ENCODE data around the gene MAFG.

MAFG gene

GRCh38 chr17:81927653-81928543 lies at the start of gene MAFG:
MAFG (minus strand) TSS chr17:81927735; CDS start chr17:81923185, 4,550 bp downstream.
- peak; percentile 96 for DNase-seq

GRCh38 chr17:81976332-81977210 lies 49.0 kb upstream of the MAFG start:
- DNase-seq = peak; percentile 79

- no peak for DNase-seq
Observed at GRCh38 chr17:81973432-81973831, 45.9 kb upstream of the MAFG start.

- DNase-seq = no peak
Observed at GRCh38 chr17:81968850-81969812, 41.6 kb upstream of the MAFG start.

- DNase-seq = no peak
Observed at GRCh38 chr17:81968396-81968745, 40.8 kb upstream of the MAFG start.

GRCh38 chr17:81967533-81968395 lies 40.2 kb upstream of the MAFG start:
- DNase-seq = peak; percentile 94

- DNase-seq = no peak
Observed at GRCh38 chr17:81967244-81967532, 39.7 kb upstream of the MAFG start.

GRCh38 chr17:81966343-81967243 lies 39.1 kb upstream of the MAFG start:
- no peak for DNase-seq

GRCh38 chr17:81964081-81964849 lies 36.7 kb upstream of the MAFG start:
- DNase-seq = no peak

GRCh38 chr17:81962499-81963441 lies 35.2 kb upstream of the MAFG start:
- DNase-seq = no peak

GRCh38 chr17:81961521-81962498 lies 34.3 kb upstream of the MAFG start:
- no peak for DNase-seq

GRCh38 chr17:81961087-81961511 lies 33.6 kb upstream of the MAFG start, which contains the start of gene NOTUM:
NOTUM (minus strand) TSS chr17:81961187; CDS start chr17:81960909, 278 bp downstream.
- no peak for DNase-seq

GRCh38 chr17:81960130-81960958 lies 32.8 kb upstream of the MAFG start:
- no peak for DNase-seq

GRCh38 chr17:81959362-81960129 lies 32.0 kb upstream of the MAFG start:
- DNase-seq = peak; percentile 92

GRCh38 chr17:81958633-81959342 lies 31.3 kb upstream of the MAFG start:
- peak; percentile 57 for DNase-seq

Data from activated CD8-positive, alpha-beta memory T cell treated with anti-CD3 and anti-CD28 coated beads for 24 hours (primary cell).